GM12891 (cell line): Measurements from ENCODE around the gene GCC1.

Experiments used
- POLR2A ChIP-seq: IDR thresholded peaks from 2 replicates; pipeline ENCODE4 v1.6.1; 2011; ENCODE audit warnings: low read depth, low read length, control low read depth
- POLR2AphosphoS5 ChIP-seq: IDR thresholded peaks from 2 replicates; pipeline ENCODE4 v1.6.1; 2011; ENCODE audit warnings: low read depth, low read length, control low read depth
- POU2F2 ChIP-seq: IDR thresholded peaks from 2 replicates; pipeline ENCODE4 v1.6.1; 2011; ENCODE audit warnings: low read depth, mild to moderate bottlenecking, control low read depth, low read length, moderate library complexity
- SPI1 ChIP-seq: IDR thresholded peaks from 2 replicates; pipeline ENCODE4 v1.6.1; 2011; ENCODE audit warnings: low read depth, low read length, control low read depth

DNA sequence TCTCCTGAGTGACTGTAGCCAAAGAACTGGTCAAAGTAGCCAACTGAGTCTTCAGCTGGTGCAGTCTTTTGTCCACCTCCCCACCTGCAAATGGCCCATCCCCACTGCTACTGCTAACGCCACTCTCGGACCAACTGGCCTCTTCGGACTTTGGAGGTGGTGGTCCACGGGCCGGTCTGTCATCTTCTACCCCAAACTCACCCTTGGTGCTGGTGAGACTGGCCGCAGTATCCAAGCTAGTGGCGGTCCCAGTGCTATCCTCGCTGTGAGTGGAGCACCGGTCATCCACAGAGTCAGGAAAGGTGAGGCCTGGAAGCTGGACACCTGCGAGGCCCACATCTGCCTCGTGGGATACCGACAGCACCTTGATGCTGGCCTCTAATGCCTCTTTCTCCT lies 750 bp downstream of the GCC1 start:
- TF ChIP-seq POLR2AphosphoS5: no peak
- no peak for TF ChIP-seq POLR2A
- no peak for TF ChIP-seq POU2F2
- no peak for TF ChIP-seq SPI1
